Astrocyte of the cerebellum (primary cell): Measurements from ENCODE around the gene PLA2G4A.

Experiments used
- DNase-seq: peaks from one replicate; pipeline ENCODE4 v3.0.0-alpha.2; 2011; ENCODE audit warnings: low read depth
- H3K4me3 ChIP-seq: 2 replicates; pipeline ENCODE4 v1.5.1; 2011; ENCODE audit warnings: mild to moderate bottlenecking, low read depth, low read length, moderate library complexity
- in situ Hi-C: cut with HindIII; loops from 2 replicates; pipeline ENCODE4 v1.10.0; 2017; ENCODE audit warnings: low sequenced_read_pairs
- TF ChIP-seq, protein P1 (sequence below): IDR thresholded peaks from 2 replicates; pipeline ENCODE4 v1.5.1; 2012; ENCODE audit warnings: low read length, low read depth, moderate library complexity, mild to moderate bottlenecking; ENCODE audit errors: missing control alignments

Gene PLA2G4A

DNA sequence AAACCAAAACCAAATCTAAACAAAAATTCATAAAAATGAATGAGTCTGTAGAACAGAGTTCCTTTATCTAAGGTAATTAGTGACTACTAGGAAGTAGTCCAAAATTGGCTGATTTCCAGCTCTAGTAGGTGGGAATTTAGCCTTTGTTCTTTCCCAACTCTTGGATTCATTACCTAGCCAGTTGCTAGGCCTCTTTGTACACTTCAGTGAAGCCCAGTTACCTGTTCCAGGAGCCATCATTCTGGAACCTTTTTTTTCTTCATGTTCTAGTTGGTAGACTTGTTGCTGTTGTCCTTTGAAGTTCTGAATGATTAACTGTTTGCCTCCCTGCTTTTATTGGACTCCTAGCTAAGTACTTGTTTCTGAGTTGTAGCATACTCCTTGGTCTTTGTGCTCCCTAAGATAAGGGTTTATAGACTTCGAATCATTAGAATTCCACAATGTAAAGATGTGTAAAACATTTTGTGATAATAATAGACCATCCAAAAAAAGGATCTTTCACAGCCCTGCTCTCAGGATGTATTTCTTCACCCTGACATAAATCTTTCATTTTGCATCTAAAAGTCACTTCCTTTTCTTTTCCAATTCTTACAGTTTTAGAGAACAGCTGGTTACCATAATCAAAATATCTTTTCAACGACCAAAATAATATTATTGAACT, 9.8 kb downstream of the PLA2G4A start:
- no peak overlapping the region for H3K4me3 ChIP-seq
- DNase-seq, result no peak
- TF ChIP-seq, protein P1, sequence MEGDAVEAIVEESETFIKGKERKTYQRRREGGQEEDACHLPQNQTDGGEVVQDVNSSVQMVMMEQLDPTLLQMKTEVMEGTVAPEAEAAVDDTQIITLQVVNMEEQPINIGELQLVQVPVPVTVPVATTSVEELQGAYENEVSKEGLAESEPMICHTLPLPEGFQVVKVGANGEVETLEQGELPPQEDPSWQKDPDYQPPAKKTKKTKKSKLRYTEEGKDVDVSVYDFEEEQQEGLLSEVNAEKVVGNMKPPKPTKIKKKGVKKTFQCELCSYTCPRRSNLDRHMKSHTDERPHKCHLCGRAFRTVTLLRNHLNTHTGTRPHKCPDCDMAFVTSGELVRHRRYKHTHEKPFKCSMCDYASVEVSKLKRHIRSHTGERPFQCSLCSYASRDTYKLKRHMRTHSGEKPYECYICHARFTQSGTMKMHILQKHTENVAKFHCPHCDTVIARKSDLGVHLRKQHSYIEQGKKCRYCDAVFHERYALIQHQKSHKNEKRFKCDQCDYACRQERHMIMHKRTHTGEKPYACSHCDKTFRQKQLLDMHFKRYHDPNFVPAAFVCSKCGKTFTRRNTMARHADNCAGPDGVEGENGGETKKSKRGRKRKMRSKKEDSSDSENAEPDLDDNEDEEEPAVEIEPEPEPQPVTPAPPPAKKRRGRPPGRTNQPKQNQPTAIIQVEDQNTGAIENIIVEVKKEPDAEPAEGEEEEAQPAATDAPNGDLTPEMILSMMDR, result no peak
- in situ Hi-C loops, result no loop called here

DNA sequence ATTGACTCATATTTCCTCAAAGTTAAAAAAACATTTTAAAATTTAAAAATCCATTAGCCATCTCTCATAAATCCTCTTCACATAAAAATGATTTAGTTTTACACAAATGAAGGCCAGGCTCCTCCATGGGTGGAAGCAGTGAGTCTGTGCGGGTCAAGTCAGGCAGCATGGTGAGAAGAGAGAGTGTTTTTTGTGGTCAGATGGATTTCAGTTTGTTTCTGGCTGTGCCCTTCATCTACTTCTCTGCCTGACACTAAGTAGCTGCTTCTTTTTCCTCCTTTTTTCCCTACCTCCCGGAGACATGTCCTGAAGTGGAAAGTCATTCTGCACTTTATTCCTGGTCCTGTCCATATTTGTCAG, 10.3 kb downstream of the PLA2G4A start:
- TF ChIP-seq, protein P1, result no peak
- H3K4me3 ChIP-seq, result no peak overlapping the region
- DNase-seq, result no peak
- in situ Hi-C loops, result no loop called here

DNA sequence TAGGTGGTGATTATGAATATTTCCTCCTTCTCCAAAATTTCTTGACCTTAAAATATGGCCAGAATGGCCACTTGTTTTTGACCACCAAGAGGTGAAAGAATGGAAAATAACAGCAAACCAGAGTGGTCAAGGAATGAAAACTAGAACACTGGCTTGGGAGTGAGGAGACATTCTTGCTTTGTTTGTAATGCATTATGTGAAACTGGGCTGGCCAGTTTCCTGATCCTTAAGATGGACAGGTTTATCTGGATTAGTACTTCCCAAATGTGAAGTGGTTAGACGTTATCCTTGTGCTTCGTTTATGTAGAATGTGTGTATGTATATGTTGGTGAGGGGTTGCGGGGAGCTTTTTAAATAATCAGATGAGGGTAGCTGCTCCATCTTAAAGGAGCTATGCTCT, 12.8 kb downstream of the PLA2G4A start:
- in situ Hi-C loops, result no loop called here
- no peak for DNase-seq
- no peak overlapping the region for H3K4me3 ChIP-seq
- TF ChIP-seq, protein P1, result no peak

DNA sequence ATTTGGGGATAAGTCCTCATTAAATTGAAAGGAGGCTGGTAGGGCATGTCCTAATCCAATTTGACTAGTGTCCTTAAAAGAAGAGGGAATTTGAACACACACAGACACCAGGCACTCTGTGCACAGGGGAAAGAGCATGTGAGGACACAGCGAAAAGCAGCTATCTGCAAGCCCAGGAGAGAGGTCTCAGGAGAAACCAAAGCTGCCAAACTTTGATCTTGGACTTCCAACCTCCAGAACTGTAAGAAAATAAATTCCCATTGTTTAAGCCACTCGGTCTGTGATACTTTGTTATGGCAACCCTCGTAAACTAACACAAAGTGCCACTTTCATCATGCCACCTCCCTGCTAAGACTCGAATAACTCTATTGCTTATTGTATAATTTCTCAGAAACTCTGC, 13.8 kb downstream of the PLA2G4A start:
- TF ChIP-seq, protein P1, result no peak
- no peak overlapping the region for H3K4me3 ChIP-seq
- in situ Hi-C loops, result no loop called here
- DNase-seq, result no peak

DNA sequence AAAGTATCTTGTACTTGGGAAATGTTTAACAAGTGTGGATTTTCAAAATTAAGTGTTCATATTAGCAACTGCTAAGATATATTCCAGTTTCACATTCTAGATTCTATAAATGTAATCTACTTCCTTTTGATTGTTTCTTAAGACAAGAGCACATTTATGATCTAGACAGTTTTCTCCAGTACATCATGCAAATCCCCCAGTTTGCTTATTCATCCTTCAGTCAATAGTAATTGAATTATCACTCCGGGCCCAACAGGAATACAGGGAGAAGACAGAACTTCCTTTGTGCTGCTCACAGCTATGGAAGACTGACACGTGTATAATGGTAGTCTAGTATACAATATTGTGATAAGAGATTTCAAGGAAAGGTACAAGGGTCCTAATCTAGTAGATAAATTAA, 14.5 kb downstream of the PLA2G4A start:
- in situ Hi-C loops, result no loop called here
- TF ChIP-seq, protein P1, result no peak
- H3K4me3 ChIP-seq, result no peak overlapping the region
- DNase-seq, result no peak

DNA sequence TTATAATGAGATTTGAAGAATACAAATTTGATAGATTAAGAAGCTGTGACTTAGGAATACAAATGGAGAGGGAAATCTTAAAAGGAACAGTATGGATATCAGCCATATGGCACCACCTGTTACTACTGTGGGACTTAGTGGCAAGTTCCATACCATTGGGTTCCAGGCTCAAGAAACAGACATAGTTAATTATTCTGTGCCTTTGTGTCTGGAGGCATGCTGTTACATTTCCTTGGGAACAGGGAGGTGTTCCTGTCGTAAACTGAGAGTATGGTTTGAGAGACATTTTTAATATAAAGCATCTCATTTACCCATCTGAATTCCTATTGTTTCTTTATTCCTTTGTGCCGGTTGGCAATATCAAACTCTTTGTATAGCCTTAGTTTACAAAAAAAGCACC, 15.2 kb downstream of the PLA2G4A start:
- no peak overlapping the region for H3K4me3 ChIP-seq
- TF ChIP-seq, protein P1, result no peak
- no peak for DNase-seq
- in situ Hi-C loops, result no loop called here
